GM19468 (cell line): Measurements from ENCODE around the gene UBE2K.
"Not testable (repeated sequence)": the region's sequence is repeated elsewhere in the genome, so short reads cannot be mapped to it uniquely, and the experiment has no call there.

Experiments used
- ATAC-seq: cut with Tn5 transposase; IDR thresholded peaks from one replicate; pipeline ENCODE4 v1.9.1; 2021; ENCODE audit warnings: mild to moderate bottlenecking, moderate library complexity, moderate number of reproducible peaks; ENCODE audit not compliant: unreplicated experiment; ENCODE audit errors: extremely low read depth

Gene UBE2K, protein sequence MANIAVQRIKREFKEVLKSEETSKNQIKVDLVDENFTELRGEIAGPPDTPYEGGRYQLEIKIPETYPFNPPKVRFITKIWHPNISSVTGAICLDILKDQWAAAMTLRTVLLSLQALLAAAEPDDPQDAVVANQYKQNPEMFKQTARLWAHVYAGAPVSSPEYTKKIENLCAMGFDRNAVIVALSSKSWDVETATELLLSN

DNA sequence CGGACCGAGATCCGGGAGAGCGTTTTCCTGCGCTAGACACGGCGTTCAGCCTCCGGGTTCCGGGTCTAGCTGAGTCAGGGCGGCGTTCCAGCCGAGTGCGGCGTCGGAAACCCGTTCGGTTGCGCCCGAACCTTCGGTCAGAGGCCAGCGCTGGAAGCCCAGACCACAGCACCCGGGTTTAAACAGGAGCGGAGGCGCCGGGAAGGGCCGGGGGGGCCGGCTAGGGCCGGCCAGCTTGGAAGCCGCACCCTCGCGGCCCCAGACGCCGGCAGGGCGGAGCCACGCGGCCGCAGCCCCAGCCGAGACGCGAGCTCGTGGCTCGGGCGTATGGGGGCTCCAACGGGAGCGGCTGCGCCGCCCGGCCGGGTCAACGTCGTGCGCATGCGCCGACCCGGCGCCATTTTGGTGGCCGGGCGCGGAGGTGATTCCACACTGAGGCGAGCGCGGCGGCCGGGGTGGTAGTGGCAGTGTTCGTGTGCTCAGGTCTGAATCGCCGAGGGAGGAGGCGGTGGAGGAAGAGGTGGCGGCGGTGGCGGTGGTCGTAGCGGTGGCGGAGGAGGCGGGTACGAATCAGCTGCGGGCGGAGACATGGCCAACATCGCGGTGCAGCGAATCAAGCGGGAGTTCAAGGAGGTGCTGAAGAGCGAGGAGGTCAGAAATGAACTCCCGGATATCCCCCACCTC, at the start of gene UBE2K:
TSS of gene UBE2K (plus strand) at position 397 of the 684 bp plus-strand sequence. CDS start at position 589, 192 bp downstream.
- ATAC-seq: peak; percentile 62

DNA sequence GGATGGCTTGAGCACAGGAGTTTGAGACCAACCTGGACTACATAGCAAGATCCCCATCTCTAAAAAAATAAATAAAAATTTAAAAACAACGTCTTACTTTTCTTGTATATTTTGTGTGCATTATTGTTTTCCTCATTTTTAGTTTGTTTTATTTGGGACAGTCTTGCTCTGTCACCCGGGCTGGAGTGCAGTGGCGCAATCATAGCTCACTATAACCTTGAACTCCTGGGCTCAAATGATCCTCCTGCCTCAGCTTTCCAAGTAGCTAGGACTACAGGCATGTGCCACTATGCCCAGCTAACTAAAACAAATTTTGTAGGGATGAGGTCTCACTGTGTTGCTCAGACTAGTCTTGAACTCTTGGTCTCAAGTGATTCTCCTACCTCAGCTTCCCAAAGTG, 49.7 kb upstream of the UBE2K start:
- ATAC-seq: no peak

DNA sequence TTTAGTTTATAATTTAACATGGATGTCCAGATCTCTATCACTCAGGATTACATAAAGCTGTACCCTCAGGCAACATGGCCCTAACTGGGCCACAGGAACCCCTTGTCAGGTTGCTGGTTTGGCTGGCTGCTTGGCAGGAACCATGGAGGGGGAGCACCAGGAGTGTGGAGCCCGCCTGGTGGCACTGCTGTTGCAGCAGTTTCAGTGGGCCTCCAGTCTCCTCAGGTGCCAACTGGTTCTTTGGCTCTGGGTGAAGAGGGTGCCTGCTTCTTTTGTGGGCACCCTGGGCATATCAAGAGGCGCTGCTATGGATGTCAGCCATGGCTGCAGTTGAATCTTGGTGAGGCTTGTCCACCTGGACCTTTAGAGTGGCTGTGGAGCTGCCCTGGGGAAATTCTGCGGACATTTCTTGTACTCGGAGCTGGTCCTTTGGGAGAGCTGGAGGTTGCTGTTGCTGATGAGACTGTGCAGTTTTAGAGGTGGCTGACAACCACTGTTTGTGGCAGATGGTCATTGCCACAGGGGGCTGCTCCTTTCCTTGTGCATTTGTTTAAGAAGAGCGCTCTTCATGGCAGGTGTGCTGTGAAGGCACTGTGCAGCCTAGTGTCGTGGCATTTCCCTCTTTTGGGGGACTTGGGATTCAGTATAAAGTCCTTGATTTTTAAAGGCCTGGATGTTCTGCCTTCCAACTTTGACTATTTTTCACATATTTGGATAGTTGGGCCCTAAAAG, 48.9 kb upstream of the UBE2K start:
- no peak for ATAC-seq

DNA sequence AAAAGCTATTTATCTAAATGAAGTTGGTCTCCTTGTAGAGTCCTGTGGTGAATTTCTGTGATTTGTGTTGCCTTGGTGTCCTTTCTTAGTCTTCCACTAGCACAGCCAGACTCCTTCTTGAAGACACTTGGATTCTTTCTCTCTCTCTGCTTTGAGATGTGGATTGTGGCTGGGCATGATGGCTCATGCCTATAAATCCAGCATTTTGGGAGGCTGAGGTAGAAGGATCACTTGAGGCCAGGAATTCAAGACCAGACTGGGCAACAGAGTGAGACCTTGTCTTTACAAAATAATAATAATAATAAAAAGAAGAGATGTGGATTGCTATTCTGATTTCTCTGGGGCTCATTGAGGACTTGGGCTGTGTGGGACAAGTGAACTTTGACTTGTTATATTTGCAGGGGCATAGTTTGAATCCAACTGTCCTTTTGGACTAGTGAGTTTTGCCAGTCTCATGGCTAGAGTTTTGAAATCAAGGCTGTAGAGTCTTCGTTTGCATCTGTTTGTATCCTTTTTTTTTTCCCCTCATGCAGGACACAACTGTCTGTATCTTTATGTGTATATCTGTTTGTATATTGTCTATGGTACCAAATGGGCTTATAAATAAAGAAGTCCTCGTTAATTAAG, 48.2 kb upstream of the UBE2K start:
- no peak for ATAC-seq

DNA sequence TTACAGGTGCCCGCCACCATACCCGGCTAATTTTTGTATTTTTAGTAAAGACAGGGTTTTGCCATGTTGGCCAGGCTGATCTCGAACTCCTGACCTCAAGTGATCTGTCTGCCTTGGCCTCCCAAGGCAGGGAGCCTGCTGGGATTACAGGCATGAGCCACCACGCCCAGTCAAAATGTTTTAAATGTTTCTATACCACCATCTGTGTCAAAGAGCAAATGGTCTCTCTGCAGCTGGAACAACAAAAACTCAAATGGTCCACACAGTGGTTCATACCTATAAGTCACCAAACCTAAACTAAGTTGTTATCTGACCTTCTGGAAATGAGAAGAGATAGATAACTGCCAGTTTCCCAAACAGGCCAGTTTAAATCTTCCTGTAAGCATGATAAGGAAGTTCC, 46.4 kb upstream of the UBE2K start:
- not testable (repeated sequence) for ATAC-seq

DNA sequence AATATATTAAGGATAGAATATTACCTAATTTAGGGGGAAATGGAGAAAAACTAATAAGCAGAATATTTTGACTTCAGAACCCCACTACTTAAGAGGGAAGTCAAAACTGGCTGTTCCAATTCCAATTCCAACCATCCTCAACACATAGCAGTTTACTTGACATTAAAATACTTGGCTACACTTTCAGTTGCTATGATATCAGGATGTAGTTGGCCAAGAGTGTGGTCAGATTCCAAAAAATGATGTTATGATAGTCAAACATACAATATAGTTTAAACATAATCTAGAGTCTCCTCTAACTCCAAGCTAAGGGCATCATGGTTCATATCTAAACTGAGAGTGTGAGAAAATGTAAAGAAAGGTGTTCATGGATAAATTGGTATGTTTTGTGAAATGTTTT, 42.7 kb upstream of the UBE2K start:
- ATAC-seq: no peak

DNA sequence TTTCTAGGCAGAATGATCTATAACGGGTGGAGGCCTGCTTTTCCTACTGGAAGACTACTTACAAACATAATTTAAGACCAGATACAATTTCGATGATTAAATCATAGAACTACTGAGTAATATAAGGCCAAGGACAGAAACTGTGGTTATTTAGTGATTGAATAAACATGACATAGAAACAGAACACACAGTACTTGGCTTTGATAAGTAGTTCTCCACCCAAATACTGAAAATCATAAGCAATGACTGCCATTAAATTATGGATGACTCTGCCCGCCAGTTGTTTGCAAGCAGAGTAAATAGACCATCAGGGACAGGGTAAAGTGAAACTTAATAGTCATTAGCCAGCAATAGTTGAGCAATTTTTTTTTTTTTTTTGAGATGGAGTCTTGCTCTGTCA, 42.1 kb upstream of the UBE2K start:
- no peak for ATAC-seq

DNA sequence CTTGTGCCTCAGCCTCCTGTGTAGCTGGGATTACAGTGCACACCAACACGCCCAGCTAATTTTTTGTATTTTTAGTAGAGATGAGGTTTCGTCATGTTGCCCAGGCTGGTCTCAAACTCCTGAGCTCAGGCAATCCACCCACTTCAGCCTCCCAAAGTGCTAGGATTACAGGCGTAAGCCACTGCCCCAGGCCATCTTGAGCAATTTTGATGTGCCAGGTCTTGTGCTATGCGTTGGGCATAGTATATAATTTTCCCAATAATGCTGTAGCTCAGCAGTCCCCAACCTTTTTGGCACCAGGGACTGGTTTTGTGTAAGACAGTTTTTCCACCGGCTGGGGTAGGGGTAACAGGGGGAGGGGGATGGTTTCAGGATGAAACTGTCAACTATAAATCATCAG, 41.3 kb upstream of the UBE2K start:
- ATAC-seq: not testable (repeated sequence)

DNA sequence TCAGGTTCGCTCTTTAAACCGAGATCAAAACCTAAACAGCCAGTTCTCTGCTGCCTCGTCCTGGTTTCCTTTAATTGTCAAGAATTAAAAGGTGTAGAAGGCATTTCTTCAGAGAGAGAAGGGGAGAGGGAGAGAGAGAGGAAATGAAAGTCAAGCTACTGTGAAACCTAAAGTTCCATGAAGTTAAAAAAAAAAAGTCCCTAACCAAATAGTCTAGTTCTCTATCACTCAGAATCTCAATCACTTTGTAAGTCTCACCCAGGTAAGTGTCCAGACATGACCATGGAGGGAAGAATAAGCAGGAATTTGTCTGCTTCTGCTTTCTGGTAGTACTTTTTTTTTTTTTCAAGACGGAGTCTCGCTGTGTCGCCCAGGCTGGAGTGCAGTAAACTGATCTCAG, 40.5 kb upstream of the UBE2K start:
- ATAC-seq: no peak

DNA sequence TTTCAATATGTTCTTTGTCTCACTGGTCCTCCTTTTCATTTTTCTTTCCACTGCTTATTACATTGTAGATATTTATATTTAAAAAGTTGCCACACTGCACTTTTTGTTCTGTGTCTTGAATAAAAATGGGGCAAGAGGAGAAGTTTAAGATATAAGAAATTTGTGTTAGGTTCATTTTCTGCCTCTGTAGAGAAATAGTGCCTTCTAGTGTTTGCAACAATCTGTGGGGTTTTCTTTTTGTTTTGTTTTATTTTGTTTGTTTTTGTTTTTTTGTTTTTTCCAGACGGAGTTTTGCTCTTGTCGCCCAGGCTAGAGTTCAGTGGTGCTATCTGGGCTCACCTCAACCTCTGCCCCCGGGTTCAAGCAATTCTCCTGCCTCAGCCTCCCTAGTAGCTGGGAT, 39.2 kb upstream of the UBE2K start:
- no peak for ATAC-seq

DNA sequence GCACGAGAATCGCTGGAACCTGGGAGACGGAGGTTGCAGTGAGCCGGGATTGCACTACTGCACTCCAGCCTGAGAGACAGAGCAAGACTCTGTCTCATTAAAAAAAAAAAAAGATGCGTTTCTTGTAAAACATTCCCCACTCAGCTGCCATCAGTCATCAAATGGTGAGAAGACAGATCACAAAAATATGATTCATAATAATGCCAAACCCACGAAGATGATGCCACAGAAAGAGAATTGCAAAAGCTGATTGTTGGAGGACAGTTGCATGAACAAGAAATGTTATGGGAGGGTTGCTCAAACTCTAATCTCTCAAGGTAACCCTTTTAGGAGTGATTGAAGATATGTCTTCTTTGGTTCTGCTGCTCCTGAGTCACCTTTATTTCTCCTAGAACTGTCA, 37.9 kb upstream of the UBE2K start:
- no peak for ATAC-seq

DNA sequence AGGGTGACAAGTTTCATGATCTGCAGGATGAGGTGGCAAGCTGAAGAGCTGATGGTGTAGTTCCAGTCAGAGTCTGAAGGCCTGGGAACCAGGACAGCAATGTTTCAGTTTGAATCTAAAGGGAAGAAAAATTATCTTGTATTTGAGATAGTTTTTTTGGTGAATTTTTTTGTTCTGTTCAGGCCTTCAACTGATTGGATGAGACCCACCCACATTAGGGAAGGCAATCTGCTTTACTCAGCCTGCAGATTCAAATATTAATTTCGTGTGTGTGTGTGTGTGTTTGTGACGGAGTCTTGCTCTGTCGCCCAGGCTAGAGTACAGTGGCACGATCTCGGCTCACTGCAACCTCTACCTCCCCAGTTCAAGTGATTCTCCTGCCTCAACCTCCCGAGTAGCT, 37.2 kb upstream of the UBE2K start:
- ATAC-seq: no peak

DNA sequence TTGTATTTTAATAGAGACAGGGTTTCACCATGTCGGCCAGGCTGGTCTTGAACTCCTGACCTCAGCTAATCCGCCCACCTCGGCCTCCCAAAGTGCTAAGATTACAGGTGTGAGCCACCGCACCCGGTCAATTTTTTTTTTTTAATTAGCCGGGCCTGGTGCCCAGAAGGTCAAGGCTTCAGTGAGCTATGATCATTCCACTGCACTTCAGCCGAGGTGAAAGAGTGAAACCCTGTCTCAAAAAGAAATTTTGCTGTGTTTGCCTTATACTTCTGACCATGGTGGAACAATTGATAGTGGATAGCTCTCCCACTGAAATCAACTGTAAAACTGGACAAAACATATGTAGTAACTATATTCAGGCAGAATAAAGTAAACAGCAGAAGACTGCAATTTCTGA, 35.3 kb upstream of the UBE2K start:
- no peak for ATAC-seq

DNA sequence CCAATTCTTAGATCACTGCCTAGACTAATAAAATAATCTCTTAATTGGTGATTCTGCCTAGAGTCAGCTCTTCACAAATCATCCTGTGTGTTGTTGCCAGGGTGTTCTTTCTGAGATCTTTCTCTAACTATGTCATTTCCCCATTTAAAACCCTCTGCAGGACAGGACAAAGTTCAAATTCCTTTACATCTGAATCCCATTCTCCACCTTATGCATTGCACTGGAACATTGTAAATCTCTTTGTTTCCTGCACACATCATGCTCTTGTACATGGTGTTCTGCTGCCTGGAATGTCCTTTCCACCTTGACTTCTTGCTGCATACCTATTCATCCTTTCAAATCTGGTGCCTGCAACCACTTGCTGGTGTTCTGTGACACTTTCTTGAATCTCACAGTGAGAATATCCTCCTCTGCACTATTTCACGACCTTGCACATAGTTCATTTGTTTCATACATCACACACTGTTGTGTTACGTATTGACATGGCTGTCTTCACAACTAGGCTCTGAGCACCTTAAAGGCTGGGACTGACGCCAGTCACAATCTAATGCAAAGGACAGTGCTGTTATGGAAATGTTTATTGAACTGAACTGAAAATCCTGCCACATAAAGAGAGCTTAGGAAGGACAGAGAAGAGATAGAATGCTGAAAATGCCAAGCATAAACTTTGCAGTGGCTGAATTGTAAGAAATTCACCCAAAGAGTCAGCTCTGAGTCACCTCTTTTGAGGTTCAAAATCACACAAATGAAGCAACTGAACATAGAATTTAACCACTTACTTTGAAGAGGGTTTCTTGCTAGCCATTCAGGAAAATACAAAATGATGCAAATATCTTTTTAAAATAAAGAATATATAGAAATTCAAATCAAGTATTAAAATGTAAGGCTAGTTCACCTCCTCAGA, 32.9 kb upstream of the UBE2K start:
- no peak for ATAC-seq

DNA sequence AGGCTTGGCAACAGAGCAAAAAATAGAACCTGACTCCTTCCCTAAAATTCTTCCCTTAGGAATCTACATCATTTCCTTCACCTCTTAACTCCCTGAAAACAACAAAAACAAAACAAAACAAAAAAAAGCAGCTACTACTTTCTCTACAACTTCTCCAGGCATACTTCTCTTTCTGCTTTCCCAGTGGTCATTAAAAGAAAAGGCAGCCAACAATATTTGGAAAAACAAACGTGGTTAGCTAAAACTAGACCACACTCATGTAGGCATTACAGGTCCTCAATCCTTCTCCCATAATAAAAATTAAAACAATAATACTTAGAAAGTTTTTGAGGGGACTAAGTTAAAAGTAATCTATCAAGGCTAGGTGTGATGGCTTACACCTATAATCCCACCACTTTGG, 30.2 kb upstream of the UBE2K start:
- ATAC-seq: no peak

DNA sequence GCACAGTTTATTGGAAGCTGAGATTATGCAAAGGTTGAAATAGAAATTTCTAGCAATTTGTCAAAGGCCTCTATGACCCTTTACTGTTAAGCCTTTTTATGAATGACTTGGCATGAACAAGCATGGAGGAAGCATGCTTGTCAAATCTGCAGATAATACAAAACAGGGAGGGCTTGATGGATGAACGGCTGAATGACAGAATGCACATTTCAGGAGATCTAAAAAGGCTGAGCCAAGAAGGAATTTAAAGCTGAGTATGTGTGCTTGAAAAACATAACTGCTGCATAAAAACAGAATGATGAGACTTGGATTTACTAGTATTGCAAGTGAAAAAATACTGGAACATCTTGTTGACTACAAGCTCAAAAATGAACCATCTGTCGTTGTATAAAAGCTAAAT, 29.0 kb upstream of the UBE2K start:
- ATAC-seq: no peak

DNA sequence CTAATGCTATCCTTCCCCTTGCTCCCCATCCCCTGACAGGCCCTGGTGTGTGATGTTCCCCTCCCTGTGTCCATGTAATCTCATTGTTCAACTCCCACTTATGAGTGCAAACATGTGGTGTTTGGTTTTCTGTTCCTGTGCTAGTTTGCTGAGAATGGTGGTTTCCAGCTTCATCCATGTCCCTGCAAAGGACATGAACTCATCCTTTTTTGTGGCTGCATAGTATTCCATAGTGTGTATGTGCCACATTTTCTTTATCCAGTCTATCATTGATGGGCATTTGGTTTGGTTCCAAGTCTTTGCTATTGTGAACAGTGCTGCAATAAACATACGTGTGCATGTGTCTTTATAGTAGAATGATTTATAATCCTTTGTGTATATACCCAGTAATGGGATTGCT, 27.6 kb upstream of the UBE2K start:
- ATAC-seq: not testable (repeated sequence)

DNA sequence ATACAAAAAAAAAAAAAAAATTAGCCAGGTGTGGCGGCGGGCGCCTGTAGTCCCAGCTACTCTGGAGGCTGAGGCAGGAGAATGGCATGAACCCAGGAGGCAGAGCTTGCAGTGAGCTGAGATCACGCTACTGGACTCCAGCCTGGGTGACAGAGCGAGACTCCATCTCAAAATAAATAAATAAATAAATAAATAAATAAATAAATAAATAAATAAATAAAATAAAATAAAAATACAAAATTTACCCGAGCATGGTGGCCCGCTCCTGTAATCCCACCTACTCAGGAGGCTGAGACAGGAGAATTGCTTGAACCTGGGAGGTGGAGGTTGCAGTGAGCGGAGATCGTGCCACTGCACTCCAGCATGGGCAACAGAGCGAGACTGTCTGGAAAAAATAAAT, 22.3 kb upstream of the UBE2K start:
- not testable (repeated sequence) for ATAC-seq

DNA sequence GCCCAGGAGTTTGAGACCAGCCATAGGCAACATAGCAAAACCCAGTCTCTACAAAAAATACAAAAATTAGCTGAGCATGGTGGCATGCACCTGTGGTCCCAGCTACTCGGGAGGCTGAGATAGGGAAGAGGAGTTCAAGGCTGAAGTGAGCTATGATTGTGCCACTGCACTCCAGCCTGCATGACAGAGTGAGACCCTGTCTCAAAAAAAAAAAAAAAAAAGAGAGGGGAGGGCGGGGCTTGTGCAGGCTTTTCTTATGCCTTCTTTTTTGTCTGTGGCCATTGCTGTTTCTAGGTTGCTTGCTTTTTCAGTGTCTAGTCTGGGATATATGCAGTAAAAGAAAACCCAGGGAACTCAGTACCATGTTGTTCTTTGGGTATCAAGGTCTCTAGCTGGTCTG, 16.9 kb upstream of the UBE2K start:
- not testable (repeated sequence) for ATAC-seq

DNA sequence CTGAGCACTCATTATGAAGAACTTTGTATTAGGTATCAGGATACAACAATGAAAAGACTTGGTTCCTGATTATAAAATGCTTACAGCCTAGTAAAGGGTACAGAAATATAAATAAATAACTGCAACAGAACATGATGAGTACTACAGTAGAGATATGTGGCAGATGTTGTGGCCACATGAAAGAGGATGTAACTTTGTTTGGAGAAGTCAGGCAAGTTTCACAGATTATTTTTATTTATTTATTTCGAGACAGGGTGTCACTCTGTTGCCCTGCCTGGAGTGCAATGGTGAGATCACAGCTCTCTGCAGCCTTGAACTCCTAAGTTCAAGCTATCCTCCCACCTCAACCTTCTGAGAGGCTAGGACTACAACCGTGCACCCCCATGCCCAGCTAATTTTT, 15.8 kb upstream of the UBE2K start:
- ATAC-seq: no peak
